Right lobe of liver (tissue), 4 donors: ENCODE results near the gene OR10G2.

Source experiments
- CTCF ChIP-seq, 4 donors: fragments of 200-600 bp in 3 of 4; fragments of 450-650 bp in 1 of 4; IDR thresholded peaks; one replicate each; pipeline versions ENCODE4 v1.5.1 to v1.8.0; 2016 to 2022; ENCODE audit warnings: antibody characterized with exemption in 4 of 4, mild to moderate bottlenecking in 2 of 4
- POLR2A ChIP-seq: fragments of 450-650 bp; IDR thresholded peaks from one replicate; pipeline ENCODE4 v1.6.1; 2017; ENCODE audit warnings: antibody characterized with exemption, mild to moderate bottlenecking
- donor health status: DM: no; HTN: no; CAD: no.
- donor health status: DM: no; HTN: no; CAD: no.
- donor health status: DM: no; HTN: yes; CAD: no.

- TF ChIP-seq CTCF (IDR thresholded peaks at IDR 0.05), result no peak
- no peak for TF ChIP-seq POLR2A
Measured at GRCh38 chr14:21612324-21612723, 22.4 kb downstream of the OR10G2 start.
